Measurements from ENCODE around the gene SESTD1.

SESTD1 gene

DNA sequence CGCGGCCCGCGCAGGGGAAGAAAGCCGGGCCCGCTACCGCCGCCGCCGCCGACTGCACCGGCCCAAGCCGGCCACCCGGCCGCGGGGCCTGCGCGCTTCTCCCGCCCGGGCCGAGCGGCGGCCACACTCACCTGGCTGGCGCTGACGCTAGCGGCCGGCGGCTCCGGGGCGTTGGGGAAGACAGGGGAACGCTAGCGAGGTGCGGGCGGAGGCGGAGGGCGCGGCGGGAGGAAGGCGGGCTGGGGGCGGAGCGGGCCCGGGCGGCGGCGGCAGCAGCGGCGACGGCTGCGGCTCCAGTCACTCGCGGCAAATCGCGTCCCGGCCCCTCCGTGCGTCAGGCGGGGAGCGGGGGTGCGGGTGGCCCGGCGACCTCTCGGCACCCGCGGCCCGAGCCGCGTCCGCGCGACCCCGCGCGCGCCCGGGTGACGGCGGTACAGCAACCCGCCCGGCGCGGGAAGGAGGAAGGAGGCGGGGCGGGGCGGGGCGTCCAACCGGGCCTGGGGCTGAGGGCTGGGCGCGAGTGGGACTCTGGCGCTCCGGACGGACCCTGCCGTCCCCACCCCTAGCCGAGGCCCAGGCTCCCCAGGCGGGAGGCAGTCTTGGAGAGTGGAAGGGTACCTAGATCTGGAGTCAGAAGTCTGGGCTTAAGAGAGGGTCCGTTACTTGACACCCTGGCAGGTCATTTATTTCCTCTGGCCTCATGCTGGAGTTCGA, at the start of gene SESTD1:
SESTD1 (minus strand) TSS at position 465 of the 714 bp plus-strand sequence. CDS start 72,991 bp downstream, outside the sequence.
- DNase-seq (ENCODE audit: low spot score): no peak

- DNase-seq (ENCODE audit: low spot score): no peak
Measured at GRCh38 chr2:179313057-179313456, 48.4 kb upstream of the SESTD1 start.

DNA sequence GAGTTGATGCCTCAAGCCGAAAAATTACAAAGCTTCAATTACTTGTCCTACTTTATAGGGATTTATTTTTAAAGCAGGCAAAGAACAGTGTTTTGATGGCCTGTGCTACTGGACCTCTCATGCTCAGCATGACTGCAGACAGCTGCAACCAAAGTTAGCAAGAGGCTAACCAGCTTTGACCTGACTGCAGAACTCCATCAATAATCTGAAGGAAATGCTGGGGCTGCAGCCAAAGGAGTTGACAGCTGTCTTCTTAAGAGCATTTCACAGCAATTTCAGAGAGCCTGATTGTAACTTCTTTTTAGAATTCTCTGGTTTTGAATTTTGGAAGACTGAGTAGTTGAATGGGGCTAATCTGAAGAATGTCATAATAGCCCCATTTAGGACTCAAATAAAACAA, 46.5 kb upstream of the SESTD1 start:
- DNase-seq (ENCODE audit: low spot score): no peak

GRCh38 chr2:179307616-179308371, 43.2 kb upstream of the SESTD1 start:
- DNase-seq (ENCODE audit: low spot score): no peak

GRCh38 chr2:179305125-179305524, 40.5 kb upstream of the SESTD1 start:
- DNase-seq (ENCODE audit: low spot score): no peak

DNA sequence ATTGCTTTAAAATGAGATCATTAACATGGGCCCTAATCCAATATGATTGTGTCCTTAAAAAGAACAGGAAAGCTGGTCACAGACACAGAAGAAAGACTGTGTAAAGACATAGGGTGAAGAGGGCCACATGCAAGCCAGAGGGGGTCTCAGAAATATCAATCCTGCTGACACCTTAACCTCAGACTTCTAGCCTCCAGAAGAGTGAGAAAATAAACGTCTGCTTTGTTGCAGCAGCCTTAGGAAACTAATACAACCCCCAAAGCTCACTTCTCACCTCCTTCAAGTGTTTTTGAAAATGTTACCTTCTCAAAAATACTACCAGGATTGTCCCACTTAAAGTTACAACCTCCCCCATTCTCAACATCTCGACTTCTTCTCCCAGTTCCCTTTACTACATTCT, 39.8 kb upstream of the SESTD1 start:
- no peak for DNase-seq (ENCODE audit: low spot score)

DNA sequence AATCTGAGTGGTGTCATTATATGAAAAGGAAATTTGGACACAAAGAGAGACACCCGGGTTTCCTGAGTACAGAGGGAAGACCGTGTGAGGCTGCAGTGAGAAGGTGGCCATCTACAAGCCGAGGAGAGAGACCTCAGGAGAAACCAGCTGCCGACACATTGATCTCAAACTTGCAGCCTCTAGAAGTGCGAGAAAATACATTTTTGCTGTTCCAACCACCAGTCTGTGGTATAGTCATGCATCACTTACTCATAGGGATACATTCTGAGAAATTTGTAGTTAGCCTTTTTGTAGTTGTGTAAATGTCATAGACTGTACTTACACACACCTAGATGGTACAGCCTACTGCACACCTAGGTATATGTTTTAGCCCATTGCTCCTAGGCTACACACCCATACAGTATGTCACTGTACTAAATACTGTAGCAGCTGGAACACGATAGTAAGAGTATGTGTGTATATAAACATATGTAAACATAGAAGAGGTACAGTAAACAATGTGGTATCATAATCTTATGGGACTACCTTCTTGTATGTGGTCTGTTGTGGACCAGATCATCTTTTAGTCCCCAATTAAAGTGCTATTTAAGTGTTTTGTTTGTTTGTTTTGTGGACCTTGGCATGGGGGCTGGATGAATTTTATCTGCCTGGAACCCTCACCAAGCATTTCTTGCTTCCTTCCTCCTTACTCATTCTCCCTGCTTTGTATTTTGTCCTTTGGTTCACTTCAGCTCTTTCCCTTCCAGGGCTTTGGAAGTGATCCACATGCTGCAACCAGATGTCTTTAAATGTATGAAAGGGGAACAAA, 38.3 kb upstream of the SESTD1 start:
- DNase-seq (ENCODE audit: low spot score): no peak

DNA sequence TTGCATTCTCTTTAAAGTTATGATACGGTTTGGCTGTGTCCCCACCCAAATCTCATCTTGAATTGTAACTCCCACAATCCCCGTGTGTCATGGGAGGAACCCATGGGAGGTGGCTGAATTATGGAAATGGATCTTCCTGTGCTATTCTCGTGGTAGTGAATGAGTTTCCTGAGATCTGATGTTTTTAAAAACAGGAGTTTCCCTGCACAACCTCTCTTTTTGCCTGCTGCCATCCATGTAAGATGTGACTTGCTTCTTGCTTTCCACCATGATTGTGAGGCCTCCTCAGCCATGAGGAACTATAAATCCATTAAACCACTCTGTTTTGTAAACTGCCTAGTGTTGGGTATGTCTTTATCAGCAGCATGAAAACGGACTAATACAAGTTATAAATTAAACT, 37.5 kb upstream of the SESTD1 start:
- no peak for DNase-seq (ENCODE audit: low spot score)

GRCh38 chr2:179298666-179299065, 34.0 kb upstream of the SESTD1 start:
- DNase-seq (ENCODE audit: low spot score): no peak

GRCh38 chr2:179297927-179298326, 33.3 kb upstream of the SESTD1 start:
- peak; percentile 13 for DNase-seq (ENCODE audit: low spot score)

GRCh38 chr2:179290329-179290728, 25.7 kb upstream of the SESTD1 start:
- DNase-seq (ENCODE audit: low spot score): no peak

GRCh38 chr2:179285060-179285459, 20.4 kb upstream of the SESTD1 start:
- DNase-seq (ENCODE audit: low spot score): no peak

GRCh38 chr2:179277429-179278196, 13.0 kb upstream of the SESTD1 start:
- DNase-seq (ENCODE audit: low spot score): no peak

DNA sequence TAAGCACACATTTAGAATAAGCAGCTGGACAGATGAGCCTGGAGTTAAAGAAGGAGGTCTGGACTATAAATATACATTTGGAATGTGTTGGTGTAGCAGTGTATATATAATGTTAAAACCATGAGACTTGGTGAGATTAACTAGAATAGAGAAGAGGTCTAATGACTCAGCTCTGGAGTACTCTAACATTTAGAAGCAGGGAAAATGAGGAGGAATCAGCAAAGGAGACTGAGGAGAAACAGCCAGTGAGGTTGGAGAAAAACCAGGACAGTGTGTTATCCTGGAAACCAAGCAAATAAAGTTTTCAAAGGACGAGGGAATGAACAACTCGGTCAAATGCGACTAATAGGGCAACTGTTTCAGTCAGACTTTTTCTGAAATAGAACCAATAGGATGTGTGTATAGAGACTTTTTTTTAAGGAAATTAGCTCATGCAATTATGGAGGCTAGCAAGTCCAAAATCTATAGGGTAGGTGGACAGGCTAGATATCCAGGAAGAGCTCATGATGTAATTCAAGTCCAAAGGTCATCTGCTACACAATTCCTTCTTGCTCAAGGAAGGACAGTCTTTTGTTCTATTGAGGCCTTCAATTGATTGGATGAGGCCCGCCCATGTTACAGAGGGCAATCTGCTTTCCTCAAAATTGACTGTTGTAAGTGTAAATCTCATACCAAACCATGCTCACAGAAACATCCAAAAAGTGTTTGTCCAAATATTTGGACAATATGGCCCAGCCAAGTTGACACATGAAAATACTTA, 10.8 kb upstream of the SESTD1 start:
- no peak for DNase-seq (ENCODE audit: low spot score)

DNA sequence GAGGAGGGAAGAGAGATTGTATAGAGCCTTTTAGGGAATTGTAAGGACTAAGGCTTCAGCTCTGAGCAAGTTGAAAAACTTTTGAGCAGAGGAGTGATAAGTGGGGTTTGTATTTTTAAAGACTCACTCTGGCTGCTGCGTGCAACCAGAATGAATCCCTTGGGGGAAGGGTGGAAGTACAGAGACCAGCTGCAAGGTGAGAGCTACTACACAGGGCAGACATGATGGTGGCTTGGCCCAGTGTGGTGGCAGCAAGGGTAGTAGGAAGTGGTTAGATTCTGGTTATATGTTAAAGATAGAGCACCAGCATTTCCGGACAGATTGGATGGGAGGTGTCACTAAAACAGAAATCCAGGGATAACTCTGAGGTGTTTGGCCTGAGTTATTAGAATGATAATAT, 10.1 kb upstream of the SESTD1 start:
- no peak for DNase-seq (ENCODE audit: low spot score)

- DNase-seq (ENCODE audit: low spot score): peak; percentile 76
Measured at GRCh38 chr2:179273461-179273962, 8.9 kb upstream of the SESTD1 start.

GRCh38 chr2:179272406-179273192, 8.0 kb upstream of the SESTD1 start:
- DNase-seq (ENCODE audit: low spot score): peak; percentile 48

- DNase-seq (ENCODE audit: low spot score): no peak
Measured at GRCh38 chr2:179270689-179271088, 6.1 kb upstream of the SESTD1 start.

DNA sequence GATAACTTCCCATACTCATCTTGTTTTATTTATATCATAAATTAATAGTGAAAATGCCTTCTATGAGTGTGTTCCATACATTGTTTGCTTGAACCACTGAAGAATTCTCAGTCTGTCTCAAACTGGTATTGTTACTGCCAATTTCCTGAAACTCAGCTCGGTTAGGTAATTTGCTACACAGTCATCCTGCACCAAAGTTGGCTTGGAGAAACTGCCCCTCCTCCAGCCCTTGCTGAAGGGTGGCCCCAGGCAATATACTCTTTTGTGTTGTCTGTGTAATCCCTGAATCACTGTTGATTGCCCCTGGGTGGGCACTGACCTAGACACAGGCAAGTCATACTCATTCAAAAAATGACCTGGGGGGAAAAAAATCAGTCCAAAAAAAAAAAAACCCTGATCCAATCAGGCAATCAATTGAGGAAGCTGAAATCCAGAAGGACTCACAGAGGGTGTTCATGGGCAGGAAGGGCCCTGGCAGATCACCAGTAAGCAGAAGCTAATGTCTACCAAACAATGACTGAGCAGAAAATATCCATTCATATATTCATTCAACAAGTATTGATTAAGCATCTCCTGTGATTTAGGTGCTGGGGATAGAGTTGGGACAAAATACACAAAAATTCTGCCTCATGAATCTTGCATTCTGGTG, 3.8 kb upstream of the SESTD1 start:
- no peak for DNase-seq (ENCODE audit: low spot score)

DNA sequence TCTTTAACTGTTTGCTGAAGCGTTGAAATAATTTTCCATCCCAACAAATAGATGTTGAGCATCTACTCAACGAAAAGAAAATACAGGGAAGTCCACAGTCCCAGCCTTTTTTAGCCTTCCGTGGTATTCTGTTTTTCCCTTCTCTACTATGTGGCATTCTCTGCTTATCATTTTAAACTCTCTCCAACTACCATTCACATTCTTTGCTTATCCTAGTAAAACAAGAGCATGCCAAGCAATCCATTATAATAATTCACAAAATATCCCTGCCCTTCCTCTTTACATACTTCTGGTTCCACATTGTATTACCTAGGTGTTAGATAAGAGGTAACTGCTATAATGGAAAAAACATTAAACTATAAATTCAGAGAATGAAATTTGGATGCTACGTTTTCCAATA, 1.6 kb upstream of the SESTD1 start:
- DNase-seq (ENCODE audit: low spot score): no peak

Measured in COLO829 (cell line).